HEK293 (cell line): ENCODE results near the gene FZD7.

Experiments
- CTCF ChIA-PET: fragments of 350-600 bp; formaldehyde crosslinking; extraction: SDS; loops from one replicate; lab custom pipeline; 2021; ENCODE audit warnings: antibody characterized with exemption; lab: Yijun Ruan, JAX
- POLR2A ChIA-PET: fragments of 300-600 bp; formaldehyde crosslinking; extraction: SDS; loops from one replicate; lab custom pipeline; 2020; ENCODE audit warnings: antibody characterized with exemption, inconsistent platforms; lab: Yijun Ruan, JAX
- H3K27ac ChIP-seq: fragments of 200-500 bp; sonication (Bioruptor generic); 2 replicates; pipeline ENCODE4 v1.5.1; 2014; ENCODE audit warnings: low read depth, low read length, control low read depth, inconsistent platforms; ENCODE audit errors: extremely low read depth
- H3K36me3 ChIP-seq, 2 experiments: fragments of 200-500 bp in 1 of 2; sonication (Bioruptor generic) in 1 of 2; 1 replicate in 1 of 2; 2 replicates in 1 of 2; pipeline ENCODE4 v1.5.1; 2014 to 2017; ENCODE audit warnings: inconsistent platforms in 2 of 2, low read length in 2 of 2; ENCODE audit not compliant: control insufficient read depth in 2 of 2, insufficient read depth in 1 of 2
- H3K4me1 ChIP-seq: fragments of 200-500 bp; sonication (Bioruptor generic); 2 replicates; pipeline ENCODE4 v1.5.1; 2014; ENCODE audit warnings: mild to moderate bottlenecking, low read length, inconsistent platforms; ENCODE audit not compliant: control insufficient read depth, insufficient read depth
- H3K4me3 ChIP-seq: 2 replicates; pipeline ENCODE4 v1.5.1; 2011; ENCODE audit warnings: low read depth, mild to moderate bottlenecking, control low read depth, low read length, moderate library complexity
- H3K9me3 ChIP-seq: fragments of 200-500 bp; sonication (Bioruptor generic); 2 replicates; pipeline ENCODE4 v1.5.1; 2014; ENCODE audit warnings: low read depth, low read length, inconsistent platforms; ENCODE audit not compliant: control insufficient read depth, insufficient read depth
- KLF17 ChIP-seq: fragments of 450-650 bp; formaldehyde crosslinking; IDR thresholded peaks from 2 replicates; pipeline ENCODE4 v1.5.1; 2016; ENCODE audit warnings: missing biosample characterization, missing genetic modification characterization
- PRDM4 ChIP-seq: fragments of 450-650 bp; formaldehyde crosslinking; IDR thresholded peaks from 2 replicates; pipeline ENCODE4 v1.5.1; 2017; ENCODE audit warnings: missing biosample characterization, missing genetic modification characterization
- REST ChIP-seq: fragments of 450-650 bp; formaldehyde crosslinking; IDR thresholded peaks from 2 replicates; pipeline ENCODE4 v1.5.1; 2016; ENCODE audit warnings: missing biosample characterization, missing genetic modification characterization
- SP7 ChIP-seq: fragments of 450-650 bp; formaldehyde crosslinking; IDR thresholded peaks from 2 replicates; pipeline ENCODE4 v1.5.1; 2016; ENCODE audit warnings: missing biosample characterization, missing genetic modification characterization
- ZFHX2 ChIP-seq: fragments of 450-650 bp; formaldehyde crosslinking; conservative IDR thresholded peaks from 2 replicates; pipeline ENCODE4 v1.5.1; 2016; ENCODE audit warnings: missing biosample characterization, missing genetic modification characterization
- ZIC2 ChIP-seq: fragments of 450-650 bp; formaldehyde crosslinking; IDR thresholded peaks from 2 replicates; pipeline ENCODE4 v1.5.1; 2016; ENCODE audit warnings: missing biosample characterization, missing genetic modification characterization
- ZNF248 ChIP-seq: fragments of 450-650 bp; formaldehyde crosslinking; IDR thresholded peaks from 2 replicates; pipeline ENCODE4 v1.5.1; 2017; ENCODE audit warnings: missing biosample characterization, missing genetic modification characterization
- ZNF510 ChIP-seq: fragments of 450-650 bp; formaldehyde crosslinking; IDR thresholded peaks from 2 replicates; pipeline ENCODE4 v1.5.1; 2018; ENCODE audit warnings: mild to moderate bottlenecking, missing genetic modification characterization, missing biosample characterization; ENCODE audit not compliant: insufficient replicate concordance
- ZNF624 ChIP-seq: fragments of 450-650 bp; formaldehyde crosslinking; IDR thresholded peaks from 2 replicates; pipeline ENCODE4 v1.5.1; 2017; ENCODE audit warnings: missing biosample characterization, missing genetic modification characterization
- ZSCAN16 ChIP-seq: fragments of 450-650 bp; formaldehyde crosslinking; IDR thresholded peaks from 2 replicates; pipeline ENCODE4 v1.5.1; 2016; ENCODE audit warnings: missing biosample characterization, missing genetic modification characterization
- ZSCAN23 ChIP-seq: fragments of 450-650 bp; formaldehyde crosslinking; IDR thresholded peaks from 2 replicates; pipeline ENCODE4 v1.5.1; 2016; ENCODE audit warnings: missing biosample characterization, missing genetic modification characterization
- TF ChIP-seq, protein P1 (sequence below): fragments of 450-650 bp; formaldehyde crosslinking; IDR thresholded peaks from 2 replicates; pipeline ENCODE4 v1.5.1; 2016; ENCODE audit warnings: missing biosample characterization, missing genetic modification characterization
- TF ChIP-seq, protein P2 (sequence below): fragments of 450-650 bp; formaldehyde crosslinking; IDR thresholded peaks from 2 replicates; pipeline ENCODE4 v1.5.1; 2016; ENCODE audit warnings: missing biosample characterization, missing genetic modification characterization
- TF ChIP-seq, protein P3 (sequence below): IDR thresholded peaks from 2 replicates; pipeline ENCODE4 v1.6.1; 2011; ENCODE audit warnings: mild to moderate bottlenecking, low read depth, low read length, borderline replicate concordance

Gene FZD7

GRCh38 chr2:201996006-201996405 lies 37.6 kb upstream of the FZD7 start (continued):
- TF ChIP-seq, protein P1, sequence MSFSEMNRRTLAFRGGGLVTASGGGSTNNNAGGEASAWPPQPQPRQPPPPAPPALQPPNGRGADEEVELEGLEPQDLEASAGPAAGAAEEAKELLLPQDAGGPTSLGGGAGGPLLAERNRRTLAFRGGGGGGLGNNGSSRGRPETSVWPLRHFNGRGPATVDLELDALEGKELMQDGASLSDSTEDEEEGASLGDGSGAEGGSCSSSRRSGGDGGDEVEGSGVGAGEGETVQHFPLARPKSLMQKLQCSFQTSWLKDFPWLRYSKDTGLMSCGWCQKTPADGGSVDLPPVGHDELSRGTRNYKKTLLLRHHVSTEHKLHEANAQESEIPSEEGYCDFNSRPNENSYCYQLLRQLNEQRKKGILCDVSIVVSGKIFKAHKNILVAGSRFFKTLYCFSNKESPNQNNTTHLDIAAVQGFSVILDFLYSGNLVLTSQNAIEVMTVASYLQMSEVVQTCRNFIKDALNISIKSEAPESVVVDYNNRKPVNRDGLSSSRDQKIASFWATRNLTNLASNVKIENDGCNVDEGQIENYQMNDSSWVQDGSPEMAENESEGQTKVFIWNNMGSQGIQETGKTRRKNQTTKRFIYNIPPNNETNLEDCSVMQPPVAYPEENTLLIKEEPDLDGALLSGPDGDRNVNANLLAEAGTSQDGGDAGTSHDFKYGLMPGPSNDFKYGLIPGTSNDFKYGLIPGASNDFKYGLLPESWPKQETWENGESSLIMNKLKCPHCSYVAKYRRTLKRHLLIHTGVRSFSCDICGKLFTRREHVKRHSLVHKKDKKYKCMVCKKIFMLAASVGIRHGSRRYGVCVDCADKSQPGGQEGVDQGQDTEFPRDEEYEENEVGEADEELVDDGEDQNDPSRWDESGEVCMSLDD (tag by site-specific recombination): no peak
- TF ChIP-seq ZNF624 (no peak), ZSCAN23 (tag by site-specific recombination) (no peak), ZFHX2 (tag by site-specific recombination) (peak; percentile 80), REST (tag by site-specific recombination) (no peak), ZIC2 (tag by site-specific recombination) (0 out of 2 replicates have a peak, but pooled peaks have one; percentile 11)

DNA sequence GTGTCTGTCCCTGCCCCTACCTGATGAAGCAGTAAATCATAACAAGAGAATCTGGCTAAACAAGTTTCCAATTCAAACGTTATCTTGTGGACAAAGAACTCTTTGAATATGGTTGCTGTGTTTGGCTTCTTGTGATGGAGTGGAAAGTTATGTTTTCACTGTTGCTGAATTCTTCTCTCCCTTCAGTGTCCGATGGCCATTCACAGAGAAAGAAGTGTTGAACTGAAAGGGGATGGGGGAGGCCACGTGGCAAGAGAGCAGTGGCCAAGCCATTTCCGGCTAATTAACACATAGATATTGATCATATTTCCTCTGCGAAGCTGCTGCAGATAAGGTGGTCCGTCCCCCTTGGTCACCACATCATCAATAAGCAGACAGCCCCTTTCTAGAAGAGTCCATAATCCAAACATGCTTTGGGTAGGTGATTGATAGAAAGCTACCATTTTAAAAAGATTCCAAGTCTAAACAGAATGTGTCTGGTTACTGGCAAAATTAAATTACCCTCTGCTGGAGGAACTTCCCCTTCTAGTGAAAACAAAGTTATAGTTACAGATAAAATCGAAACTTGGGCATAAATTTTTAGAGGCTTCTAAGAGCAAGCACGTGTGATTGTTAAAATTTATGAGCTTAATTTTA lies 36.9 kb upstream of the FZD7 start:
- no peaks in the 10 kb centered on the region for H3K9me3 ChIP-seq
- H3K36me3 ChIP-seq: no peaks in the 10 kb centered on the region
- CTCF ChIA-PET: interaction anchor here (1.2 to 1.3 kb wide), 2 partner anchors 136 to 182 kb away, joined by 4 to 6 read pairs; no protein-coding TSS in a partner anchor
- POLR2A ChIA-PET: no interaction called here
- H3K27ac ChIP-seq: no peak overlapping the region
- H3K4me3 ChIP-seq: no peak overlapping the region
- no peak for TF ChIP-seq ZSCAN16 (tag by site-specific recombination)
- TF ChIP-seq, all 188 proteins: peak for 0
- no peaks in the 10 kb centered on the region for H3K4me1 ChIP-seq

- ChIA-PET POLR2A (no interaction called here), CTCF (interaction anchor here (0.6 kb wide), 1 partner anchor 14 kb away, joined by 3 read pairs; no protein-coding TSS in a partner anchor)
- H3K4me1 ChIP-seq: no peaks in the 10 kb centered on the region
- H3K36me3 ChIP-seq: no peaks in the 10 kb centered on the region
- H3K27ac ChIP-seq: no peak overlapping the region
- no peak for TF ChIP-seq ZSCAN23 (tag by site-specific recombination)
- no peak for TF ChIP-seq ZNF248 (tag by site-specific recombination)
- TF ChIP-seq ZIC2 (tag by site-specific recombination): peak; percentile 81
- no peak for TF ChIP-seq SP7 (tag by site-specific recombination)
- TF ChIP-seq, protein P2, sequence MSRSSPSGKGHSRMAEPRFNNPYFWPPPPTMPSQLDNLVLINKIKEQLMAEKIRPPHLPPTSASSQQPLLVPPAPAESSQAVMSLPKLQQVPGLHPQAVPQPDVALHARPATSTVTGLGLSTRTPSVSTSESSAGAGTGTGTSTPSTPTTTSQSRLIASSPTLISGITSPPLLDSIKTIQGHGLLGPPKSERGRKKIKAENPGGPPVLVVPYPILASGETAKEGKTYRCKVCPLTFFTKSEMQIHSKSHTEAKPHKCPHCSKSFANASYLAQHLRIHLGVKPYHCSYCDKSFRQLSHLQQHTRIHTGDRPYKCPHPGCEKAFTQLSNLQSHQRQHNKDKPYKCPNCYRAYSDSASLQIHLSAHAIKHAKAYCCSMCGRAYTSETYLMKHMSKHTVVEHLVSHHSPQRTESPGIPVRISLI: no peak
- TF ChIP-seq, all 188 proteins: peak for 1
- H3K4me3 ChIP-seq: no peak overlapping the region
- no peaks in the 10 kb centered on the region for H3K9me3 ChIP-seq
Measured at GRCh38 chr2:201999279-201999678, 34.4 kb upstream of the FZD7 start.

DNA sequence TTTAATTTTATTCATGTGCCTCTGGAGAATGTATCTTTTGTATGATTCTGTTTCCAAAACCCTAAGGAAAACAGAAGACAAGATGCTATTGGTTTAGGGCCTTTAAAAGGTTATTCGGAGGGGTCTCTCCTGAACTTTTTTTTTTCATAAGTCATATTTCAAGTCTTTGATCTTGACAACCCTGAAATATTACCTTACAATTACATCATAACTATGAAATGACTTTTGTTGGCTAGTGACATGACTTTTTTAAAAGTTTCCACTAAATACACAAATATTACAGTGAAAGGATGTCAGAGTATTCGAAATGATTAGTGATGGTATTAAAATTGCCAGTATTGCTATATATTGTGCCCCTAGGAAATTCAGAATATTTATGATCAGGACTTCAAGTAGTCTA lies 31.8 kb upstream of the FZD7 start:
- Histone ChIP-seq H3K36me3 (no peaks in the 10 kb centered on the region), H3K4me1 (no peaks in the 10 kb centered on the region), H3K4me3 (no peak overlapping the region), H3K27ac (no peak overlapping the region), H3K9me3 (no peaks in the 10 kb centered on the region)
- POLR2A ChIA-PET: no interaction called here
- CTCF ChIA-PET: interaction anchor here (0.6 to 1.5 kb wide), 4 partner anchors 16 to 141 kb away, joined by 3 to 4 read pairs (median 3); no protein-coding TSS in a partner anchor
- TF ChIP-seq KLF17 (tag by site-specific recombination) (no peak), ZNF510 (tag by site-specific recombination) (no peak), PRDM4 (tag by site-specific recombination) (no peak)
- TF ChIP-seq, protein P3, sequence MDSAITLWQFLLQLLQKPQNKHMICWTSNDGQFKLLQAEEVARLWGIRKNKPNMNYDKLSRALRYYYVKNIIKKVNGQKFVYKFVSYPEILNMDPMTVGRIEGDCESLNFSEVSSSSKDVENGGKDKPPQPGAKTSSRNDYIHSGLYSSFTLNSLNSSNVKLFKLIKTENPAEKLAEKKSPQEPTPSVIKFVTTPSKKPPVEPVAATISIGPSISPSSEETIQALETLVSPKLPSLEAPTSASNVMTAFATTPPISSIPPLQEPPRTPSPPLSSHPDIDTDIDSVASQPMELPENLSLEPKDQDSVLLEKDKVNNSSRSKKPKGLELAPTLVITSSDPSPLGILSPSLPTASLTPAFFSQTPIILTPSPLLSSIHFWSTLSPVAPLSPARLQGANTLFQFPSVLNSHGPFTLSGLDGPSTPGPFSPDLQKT: no peak
